Prostate gland (tissue), 2 donors: ENCODE results near the gene LRSAM1. TPM values are rescaled to one million over a fixed set of nuclear protein-coding genes. Genes with fewer than 3 reads are reported as not detected.

ENCODE experiments used
- DNase-seq: peaks from one replicate; pipeline ENCODE4 v3.0.0-alpha.2; 2019; ENCODE audit warnings: low spot score
- H3K27ac ChIP-seq, 2 donors: fragments of 200-600 bp; sonication (generic); 2 replicates each; pipeline ENCODE4 v1.5.1; 2017 to 2019
- H3K27me3 ChIP-seq: fragments of 200-600 bp; sonication (generic); replicated peaks from 2 replicates; pipeline ENCODE4 v1.5.1; 2019; ENCODE audit not compliant: insufficient read depth
- H3K36me3 ChIP-seq, 2 donors: fragments of 200-600 bp; sonication (generic); 1 replicate in 1 of 2; 2 replicates in 1 of 2; pipeline versions ENCODE4 v1.5.1 to v1.8.1; 2017 to 2019
- H3K4me1 ChIP-seq: fragments of 200-600 bp; sonication (generic); replicated peaks from 2 replicates; pipeline ENCODE4 v1.5.1; 2019
- H3K4me3 ChIP-seq, 2 donors: fragments of 200-600 bp; sonication (generic); 2 replicates each; pipeline ENCODE4 v1.5.1; 2017 to 2019
- H3K9me3 ChIP-seq: fragments of 200-600 bp; sonication (generic); 2 replicates; pipeline ENCODE4 v1.5.1; 2017
- POLR2A ChIP-seq: fragments of 450-650 bp; IDR thresholded peaks from one replicate; pipeline ENCODE4 v1.6.1; 2016; ENCODE audit warnings: antibody characterized with exemption, mild to moderate bottlenecking
- POLR2AphosphoS5 ChIP-seq: sonication (generic); formaldehyde crosslinking; IDR thresholded peaks from one replicate; pipeline ENCODE4 v1.6.1; 2017; ENCODE audit warnings: antibody characterized with exemption
- WGBS: methylation state at CpG from one replicate; pipeline ENCODE4 v1.1.5; 2018; 5-methylcytosine and 5-hydroxymethylcytosine counted together
- intact Hi-C: fragments of 100-400 bp; cut with DNase I; formaldehyde crosslinking; loops from one replicate; pipeline ENCODE4 v1.14.2; 2022
- total RNA-seq, 2 donors: library from RNA; depleted of rRNA; stranded (reverse); fragments of >200 nt; gene quantifications; one replicate each; pipeline ENCODE4 v1.1.0, GENCODE V29; 2016
- TF ChIP-seq, protein P1 (sequence below), 4 experiments: fragments of 200-600 bp in 2 of 4; fragments of 450-650 bp in 2 of 4; sonication (generic) in 2 of 4; IDR thresholded peaks; 1 replicate in 3 of 4; 2 replicates in 1 of 4; pipeline ENCODE4 v1.5.1; 2016 to 2019; ENCODE audit warnings: antibody characterized with exemption in 4 of 4, mild to moderate bottlenecking in 2 of 4, moderate library complexity in 2 of 4

Gene LRSAM1
- total RNA-seq, 2 donors from 2014 or later, result 14.8 to 30.5 TPM

DNA sequence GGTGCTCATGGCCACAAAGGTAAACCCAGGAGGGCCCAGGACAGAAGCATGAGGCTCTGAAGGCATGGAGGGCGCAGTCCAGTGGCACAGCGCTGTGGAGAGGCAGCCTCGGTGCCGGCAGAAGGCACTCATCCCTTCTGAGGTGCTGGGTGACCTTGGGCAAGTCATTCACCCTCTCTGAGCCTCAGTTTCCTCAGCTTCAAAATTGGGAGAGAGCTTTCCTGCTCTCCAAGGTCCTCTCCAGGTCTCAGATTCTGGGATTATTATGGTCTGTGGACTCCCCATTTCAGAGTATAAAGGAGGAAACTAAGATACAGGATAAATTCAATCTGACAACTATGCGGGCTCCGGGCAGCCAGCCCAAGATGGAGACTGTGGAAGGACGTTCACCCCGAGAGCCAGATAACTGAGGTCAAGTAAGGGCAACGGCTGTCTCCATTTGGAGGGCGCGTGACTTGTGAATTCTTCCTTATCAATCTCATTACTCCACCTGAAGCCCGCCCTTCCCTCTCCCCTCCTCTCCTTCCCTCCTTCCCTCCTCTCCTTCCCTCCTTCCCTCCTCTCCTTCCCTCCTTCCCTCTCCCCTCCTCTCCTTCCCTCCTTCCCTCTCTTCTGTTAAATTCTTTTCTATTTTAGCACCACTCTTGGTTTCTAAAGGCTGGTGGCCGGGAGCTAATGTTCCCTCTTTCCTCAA is 58.1 kb downstream of the LRSAM1 start:
- H3K27me3 ChIP-seq, result no peaks in the 10 kb centered on the region
- 68% methylated on average over 10 of the region's 13 CpGs for WGBS
- peaks cover 8% of the 10 kb centered on the region for H3K4me1 ChIP-seq
- no peaks in the 10 kb centered on the region for H3K9me3 ChIP-seq
- no peak overlapping the region for H3K27ac ChIP-seq
- no peak overlapping the region for H3K4me3 ChIP-seq
- intact Hi-C loops, result loop anchor here (5.0 to 10.0 kb wide), 2 partner anchors 223 to 405 kb away; partner anchors contain the start of gene ST6GALNAC4
- H3K36me3 ChIP-seq, result peaks cover 11 to 22% of the 10 kb centered on the region in 2 donors
- no peak for DNase-seq
- no peak for TF ChIP-seq POLR2AphosphoS5
- TF ChIP-seq, protein P1, sequence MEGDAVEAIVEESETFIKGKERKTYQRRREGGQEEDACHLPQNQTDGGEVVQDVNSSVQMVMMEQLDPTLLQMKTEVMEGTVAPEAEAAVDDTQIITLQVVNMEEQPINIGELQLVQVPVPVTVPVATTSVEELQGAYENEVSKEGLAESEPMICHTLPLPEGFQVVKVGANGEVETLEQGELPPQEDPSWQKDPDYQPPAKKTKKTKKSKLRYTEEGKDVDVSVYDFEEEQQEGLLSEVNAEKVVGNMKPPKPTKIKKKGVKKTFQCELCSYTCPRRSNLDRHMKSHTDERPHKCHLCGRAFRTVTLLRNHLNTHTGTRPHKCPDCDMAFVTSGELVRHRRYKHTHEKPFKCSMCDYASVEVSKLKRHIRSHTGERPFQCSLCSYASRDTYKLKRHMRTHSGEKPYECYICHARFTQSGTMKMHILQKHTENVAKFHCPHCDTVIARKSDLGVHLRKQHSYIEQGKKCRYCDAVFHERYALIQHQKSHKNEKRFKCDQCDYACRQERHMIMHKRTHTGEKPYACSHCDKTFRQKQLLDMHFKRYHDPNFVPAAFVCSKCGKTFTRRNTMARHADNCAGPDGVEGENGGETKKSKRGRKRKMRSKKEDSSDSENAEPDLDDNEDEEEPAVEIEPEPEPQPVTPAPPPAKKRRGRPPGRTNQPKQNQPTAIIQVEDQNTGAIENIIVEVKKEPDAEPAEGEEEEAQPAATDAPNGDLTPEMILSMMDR (IDR thresholded peaks at IDR 0.05), result no peak
- TF ChIP-seq POLR2A, result no peak

DNA sequence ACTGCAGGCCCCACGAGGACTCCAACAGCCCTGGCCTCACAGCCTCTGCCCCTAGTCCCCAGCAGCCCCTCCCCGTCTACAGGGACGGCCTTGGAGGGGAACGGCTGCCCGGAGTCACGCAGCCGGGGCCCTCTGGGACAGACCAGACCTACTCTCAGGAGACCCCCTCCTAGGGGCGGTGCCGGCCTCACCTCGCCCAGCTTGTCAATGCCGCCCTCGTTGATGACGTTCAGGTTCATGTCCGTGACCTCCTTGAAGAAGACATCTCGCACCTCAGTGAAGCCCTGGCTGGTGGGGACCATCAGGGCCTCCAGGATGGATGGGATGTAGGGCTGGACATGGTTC is 58.6 kb downstream of the LRSAM1 start:
- no peak for DNase-seq
- Histone ChIP-seq H3K36me3 (peaks cover 11 to 22% of the 10 kb centered on the region in 2 donors), H3K4me1 (peaks cover 3% of the 10 kb centered on the region), H3K27ac (no peak overlapping the region), H3K27me3 (no peaks in the 10 kb centered on the region), H3K4me3 (no peak overlapping the region), H3K9me3 (no peaks in the 10 kb centered on the region)
- intact Hi-C loops, result loop anchor here (5.0 to 10.0 kb wide), 3 partner anchors 222 to 1415 kb away; partner anchors contain the start of genes PHYHD1 and ST6GALNAC4
- 70% methylated on average over 14 of the region's 15 CpGs for WGBS
- TF ChIP-seq, protein P1 (IDR thresholded peaks at IDR 0.05), result no peak
- TF ChIP-seq POLR2A (no peak), POLR2AphosphoS5 (no peak)

DNA sequence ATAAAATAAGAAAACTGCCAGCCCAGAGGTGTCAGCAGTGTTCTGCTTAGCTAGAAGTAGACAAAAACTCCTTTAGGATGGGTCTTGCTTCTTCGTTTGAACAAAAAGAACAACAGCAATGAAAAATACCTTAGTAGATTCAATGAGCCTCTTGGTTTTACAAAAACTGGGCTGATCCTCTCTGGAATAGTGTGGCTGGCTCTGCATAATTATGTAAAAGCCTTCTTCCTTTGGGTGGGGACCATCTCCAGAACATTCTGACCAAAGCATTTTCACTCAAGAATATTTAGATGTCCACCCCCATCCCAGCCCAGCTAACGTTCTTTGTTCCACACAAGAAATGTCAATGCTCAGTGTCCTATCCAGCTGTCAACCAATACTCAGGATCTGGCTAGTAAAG is 63.2 kb downstream of the LRSAM1 start:
- intact Hi-C loops, result loop anchor here (10.0 kb wide), 1 partner anchor 1410 kb away; the partner anchor contains the start of gene PHYHD1
- DNase-seq, result no peak
- Histone ChIP-seq H3K27me3 (no peaks in the 10 kb centered on the region), H3K36me3 (peaks cover 0 to 10% of the 10 kb centered on the region in 2 donors), H3K4me1 (no peaks in the 10 kb centered on the region), H3K4me3 (no peak overlapping the region), H3K27ac (no peak overlapping the region), H3K9me3 (no peaks in the 10 kb centered on the region)
- no peak for TF ChIP-seq POLR2A
- TF ChIP-seq POLR2AphosphoS5, result no peak
- TF ChIP-seq, protein P1 (IDR thresholded peaks at IDR 0.05), result no peak
- 52% methylated on average over 2 of the region's 2 CpGs for WGBS

DNA sequence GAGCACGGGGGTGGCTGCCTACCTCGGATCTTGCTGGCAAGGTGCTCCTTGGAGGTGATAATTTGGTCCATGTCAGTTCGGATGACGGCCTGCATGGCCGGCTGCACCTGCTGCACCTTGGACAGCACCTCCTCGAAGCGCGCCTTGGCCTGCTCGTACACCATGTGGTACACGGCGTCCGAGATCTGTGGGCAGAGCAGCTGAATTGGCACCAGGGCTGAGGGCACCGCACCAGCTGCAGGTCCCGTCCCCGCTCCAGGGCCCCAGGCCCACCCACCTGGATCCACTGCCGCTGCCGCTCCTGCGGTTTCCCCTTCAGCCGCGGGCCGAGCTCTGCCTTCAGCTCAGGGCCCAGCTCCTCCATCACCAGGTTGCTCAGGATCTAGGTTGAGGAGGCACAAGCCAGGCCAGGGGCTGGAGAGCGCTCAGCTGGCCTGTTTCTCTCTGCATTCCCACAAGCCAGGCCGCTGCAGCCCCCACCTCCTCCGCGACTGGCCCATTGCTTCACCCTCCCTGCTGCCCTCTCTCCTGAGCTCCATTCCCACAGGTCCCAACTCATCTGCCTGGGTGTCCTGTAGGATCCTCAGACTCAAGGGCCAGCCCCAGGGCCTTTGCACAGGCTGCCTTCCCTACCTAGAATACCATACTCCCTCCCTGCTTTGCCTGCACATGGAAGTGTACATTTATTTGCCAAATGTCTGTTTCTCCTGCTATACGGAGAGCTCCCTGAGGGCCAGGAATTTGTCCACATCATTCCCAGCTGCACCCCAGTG is 65.7 kb downstream of the LRSAM1 start:
- H3K4me1 ChIP-seq, result peaks cover 5% of the 10 kb centered on the region
- 89% methylated on average over 26 of the region's 26 CpGs for WGBS
- H3K4me3 ChIP-seq, result no peak overlapping the region
- TF ChIP-seq POLR2A, result no peak
- no peak for TF ChIP-seq POLR2AphosphoS5
- TF ChIP-seq, protein P1 (IDR thresholded peaks at IDR 0.05), result no peak
- H3K36me3 ChIP-seq, result peaks cover 0 to 10% of the 10 kb centered on the region in 2 donors
- no peak for DNase-seq
- no peak overlapping the region for H3K27ac ChIP-seq
- H3K9me3 ChIP-seq, result no peaks in the 10 kb centered on the region
- no peaks in the 10 kb centered on the region for H3K27me3 ChIP-seq
- intact Hi-C loops, result loop anchor here (10.0 kb wide), 1 partner anchor 1408 kb away; the partner anchor contains the start of gene PHYHD1
